ENCODE results near the gene MIPOL1.
A peak's percentile ranks its signal among the peaks of the same experiment; 100 is the strongest.
"Not testable (repeated sequence)": the region's sequence is repeated elsewhere in the genome, so short reads cannot be mapped to it uniquely, and the experiment has no call there.

Gene MIPOL1

DNA sequence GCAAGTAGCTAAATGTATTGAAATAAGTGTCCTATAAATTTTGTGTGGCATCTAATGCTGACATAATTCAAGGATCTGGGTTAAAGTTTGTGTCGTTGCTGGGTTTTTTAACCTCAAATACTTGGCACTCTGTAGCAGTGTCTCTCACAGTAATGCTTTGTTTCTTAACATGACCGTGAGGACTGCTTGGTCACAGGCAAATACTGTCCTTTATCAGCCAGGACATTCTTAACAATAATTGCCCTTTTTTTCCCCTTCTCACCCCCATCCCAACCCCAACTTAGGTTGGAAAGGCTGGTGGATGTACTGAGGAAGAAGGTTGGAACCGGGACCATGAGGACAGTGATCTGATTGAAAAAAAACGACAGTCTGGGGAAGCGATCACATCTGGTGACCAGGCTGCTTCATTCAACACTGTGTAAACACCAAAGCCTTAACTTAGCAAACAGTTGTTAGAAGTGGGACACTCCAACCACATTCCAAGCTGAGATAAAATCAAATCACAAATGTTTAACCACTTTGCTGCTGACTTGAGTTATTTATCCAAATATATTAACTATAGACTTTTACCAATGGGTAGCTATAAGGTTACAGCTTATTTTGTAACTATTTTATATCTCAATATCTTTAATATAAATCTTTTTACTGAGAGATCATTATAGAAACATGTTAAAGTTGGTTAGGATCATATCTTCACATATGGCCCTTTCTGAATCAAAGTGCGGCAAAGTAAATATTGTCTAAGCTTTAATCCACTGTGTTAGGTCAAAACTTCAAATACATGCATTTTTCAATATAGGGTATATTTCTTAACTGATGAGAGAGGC lies 349.1 kb downstream of the MIPOL1 start:
- DNase-seq (ENCODE audit: low read depth): no peak

DNA sequence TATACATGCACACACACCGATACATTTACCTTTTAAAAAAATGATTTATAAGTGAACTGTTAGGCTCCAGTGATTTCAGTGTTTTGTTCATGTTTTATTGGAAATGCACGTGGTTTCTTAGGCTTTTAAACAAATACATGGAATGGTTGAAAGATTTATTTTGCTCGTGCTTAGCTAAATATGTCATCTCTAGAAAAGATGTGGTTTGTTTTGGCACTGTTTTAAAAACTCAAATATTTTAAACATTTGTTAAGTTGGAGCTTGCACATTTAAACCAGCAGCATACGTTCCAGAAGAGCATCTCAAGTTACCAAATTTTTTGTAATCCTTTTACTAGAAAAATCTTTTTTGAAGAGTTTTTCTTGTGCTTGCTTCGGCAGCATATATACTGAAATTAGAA lies 352.8 kb downstream of the MIPOL1 start:
- peak; percentile 2 for DNase-seq (ENCODE audit: low read depth)

DNA sequence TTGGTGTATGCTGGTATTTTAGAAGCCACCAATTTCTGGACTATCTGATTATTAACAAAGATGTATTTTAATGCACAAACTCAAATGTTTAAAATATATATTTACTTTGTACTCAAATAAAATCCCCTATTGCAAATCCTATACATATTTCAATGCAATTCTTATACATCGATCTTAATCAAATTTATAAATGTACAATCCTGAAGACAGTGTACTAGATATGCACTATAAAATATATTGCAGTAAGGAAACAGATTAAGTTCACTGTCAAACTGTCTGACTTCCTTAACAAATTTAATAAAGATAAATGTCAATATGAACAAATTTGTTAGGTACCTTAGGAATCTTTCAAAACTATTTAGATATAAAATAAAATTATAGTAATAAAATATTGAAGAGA lies 353.4 kb downstream of the MIPOL1 start:
- no peak for DNase-seq (ENCODE audit: low read depth)

DNA sequence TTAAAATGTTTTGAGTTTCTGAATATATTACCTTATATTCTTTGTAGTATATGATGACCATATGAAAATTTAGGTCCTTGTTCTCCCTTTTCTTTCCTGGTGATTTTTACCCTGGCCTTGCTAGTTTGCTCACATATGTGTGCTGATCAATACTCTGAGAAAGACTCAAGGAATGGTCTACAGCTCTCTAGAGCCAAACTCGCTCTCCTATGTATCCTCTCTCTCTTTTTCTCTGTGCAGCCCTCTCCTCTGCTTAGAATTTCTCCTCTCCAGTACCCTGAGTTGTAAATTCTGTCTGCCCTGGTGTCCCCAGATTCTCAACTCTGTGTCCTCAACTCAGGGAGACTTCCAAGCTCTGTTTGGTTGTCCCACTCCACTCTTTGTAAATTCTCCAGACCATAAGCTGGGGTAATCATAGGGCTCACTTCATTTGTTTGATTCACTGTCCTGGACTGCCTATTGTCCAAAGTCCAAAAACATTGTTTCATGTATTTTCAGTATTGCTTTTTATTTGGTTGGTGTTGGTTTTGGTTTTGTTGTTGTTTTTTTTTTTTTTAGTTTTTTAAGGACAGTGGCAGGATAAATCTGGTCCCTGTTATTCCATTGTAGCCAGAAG lies 356.3 kb downstream of the MIPOL1 start:
- no peak for DNase-seq (ENCODE audit: low read depth)

DNA sequence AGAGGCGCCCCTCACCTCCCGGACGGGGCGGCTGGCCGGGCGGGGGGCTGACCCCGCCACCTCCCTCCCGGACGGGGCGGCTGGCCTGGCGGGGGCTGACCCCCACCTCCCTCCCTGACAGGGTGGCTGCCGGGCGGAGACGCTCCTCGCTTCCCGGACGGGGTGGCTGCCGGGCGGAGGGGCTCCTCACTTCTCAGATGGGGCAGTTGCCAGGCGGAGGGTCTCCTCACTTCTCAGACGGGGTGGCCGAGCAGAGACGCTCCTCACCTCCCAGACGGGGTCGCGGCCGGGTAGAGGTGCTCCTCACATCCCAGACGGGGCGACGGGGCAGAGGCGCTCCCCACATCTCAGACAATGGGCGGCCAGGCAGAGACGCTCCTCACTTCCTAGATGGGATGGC lies 357.9 kb downstream of the MIPOL1 start:
- DNase-seq (ENCODE audit: low read depth): not testable (repeated sequence)

DNA sequence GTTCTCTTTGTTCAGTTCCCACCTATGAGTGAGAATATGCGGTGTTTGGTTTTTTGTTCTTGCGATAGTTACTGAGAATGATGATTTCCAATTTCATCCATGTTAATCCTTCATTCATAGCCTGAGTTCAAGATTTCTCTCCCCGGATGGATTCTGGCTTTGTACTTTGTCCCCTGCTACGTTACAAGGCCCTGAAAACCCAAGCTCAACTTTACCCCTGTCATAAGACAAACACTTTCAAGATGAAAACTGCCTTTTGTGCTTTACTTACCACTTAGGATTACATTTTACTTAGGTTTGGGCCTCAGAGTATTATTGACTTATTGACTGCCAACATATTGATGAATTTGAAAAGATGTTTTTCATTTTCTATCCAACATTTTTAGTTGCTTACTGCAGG lies 361.0 kb downstream of the MIPOL1 start:
- no peak for DNase-seq (ENCODE audit: low read depth)

DNA sequence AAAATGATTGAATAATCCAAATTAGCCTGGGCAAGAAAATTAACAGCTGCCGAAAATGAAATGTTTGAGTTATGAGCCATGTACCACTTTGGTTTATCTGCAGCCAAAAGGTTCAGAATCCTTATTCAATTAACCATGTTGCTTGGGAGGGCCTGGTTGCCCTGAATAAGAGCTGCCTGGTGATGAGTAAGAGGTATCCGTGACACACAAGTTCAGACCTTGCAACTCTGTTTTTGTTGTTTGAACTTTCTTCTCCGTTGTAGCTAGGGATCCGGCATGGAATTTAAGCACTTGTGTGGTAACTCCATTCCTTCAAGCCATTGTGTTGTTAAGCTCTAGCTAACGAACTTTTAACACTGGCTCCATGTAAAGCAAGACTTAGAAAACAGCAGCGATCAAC lies 361.6 kb downstream of the MIPOL1 start:
- DNase-seq (ENCODE audit: low read depth): peak; percentile 8

DNA sequence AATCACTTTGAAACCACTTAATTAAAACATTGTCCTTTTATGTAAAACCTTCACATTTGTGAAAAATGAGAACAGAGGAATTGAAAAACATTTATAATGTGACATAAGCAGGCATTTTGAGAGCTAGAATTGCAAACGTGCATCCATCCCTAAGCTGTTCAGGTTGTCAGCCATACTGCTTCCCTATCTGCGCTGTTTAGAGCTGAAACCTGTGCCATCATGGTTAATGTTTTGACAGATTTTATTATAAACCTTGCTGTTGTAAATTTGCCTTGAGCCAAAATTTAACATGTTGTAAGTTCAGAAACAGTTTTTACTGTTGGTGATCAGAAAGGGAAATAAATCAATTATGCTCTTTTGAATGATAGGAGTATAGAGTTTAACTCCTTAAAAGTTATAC lies 365.5 kb downstream of the MIPOL1 start:
- DNase-seq (ENCODE audit: low read depth): no peak

DNA sequence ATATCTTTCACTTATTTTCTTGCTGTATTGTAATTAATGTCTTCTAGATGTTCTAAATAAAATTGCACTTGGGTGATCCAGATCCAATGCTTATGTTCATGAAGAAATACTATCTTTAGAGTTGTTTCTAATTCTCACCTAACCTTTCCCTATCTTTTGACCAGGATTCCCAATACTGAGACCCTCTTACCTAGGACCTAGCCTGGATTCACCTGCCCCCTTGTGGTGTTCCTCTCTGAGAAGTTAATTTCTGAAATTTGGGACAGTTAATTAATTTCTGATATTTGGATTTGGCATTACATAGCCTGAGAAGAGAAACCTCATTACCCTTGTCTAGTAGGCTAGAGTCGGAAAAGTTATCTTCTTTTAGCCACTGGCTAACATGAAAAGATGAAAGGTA lies 367.8 kb downstream of the MIPOL1 start:
- DNase-seq (ENCODE audit: low read depth): no peak

DNA sequence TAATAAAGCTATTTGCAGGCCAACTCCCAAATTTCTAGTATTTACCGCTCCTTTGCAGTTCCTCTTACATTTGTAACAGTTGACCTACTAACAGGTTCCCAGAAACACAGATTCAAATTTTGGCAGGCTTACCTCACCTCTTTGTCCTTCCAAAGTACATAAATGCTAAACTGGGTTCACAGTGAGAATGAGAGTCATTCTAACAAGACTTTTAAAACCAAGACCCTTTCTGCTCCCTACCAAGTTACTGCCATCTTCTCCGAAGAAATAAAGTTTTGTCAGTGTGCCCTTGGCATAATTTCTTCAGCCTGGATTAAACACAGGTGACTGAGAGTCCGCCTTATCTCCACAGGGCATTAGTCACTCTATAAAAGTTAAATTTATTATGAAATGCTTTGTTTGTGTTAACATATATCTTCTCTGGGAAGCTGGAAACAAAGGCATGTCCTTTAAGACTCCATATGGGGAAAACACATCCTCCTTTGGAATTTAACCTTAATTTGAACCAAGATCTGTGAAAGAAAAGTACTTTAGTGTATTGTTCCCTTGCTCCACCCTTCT lies 369.2 kb downstream of the MIPOL1 start:
- DNase-seq (ENCODE audit: low read depth): peak; percentile 34

DNA sequence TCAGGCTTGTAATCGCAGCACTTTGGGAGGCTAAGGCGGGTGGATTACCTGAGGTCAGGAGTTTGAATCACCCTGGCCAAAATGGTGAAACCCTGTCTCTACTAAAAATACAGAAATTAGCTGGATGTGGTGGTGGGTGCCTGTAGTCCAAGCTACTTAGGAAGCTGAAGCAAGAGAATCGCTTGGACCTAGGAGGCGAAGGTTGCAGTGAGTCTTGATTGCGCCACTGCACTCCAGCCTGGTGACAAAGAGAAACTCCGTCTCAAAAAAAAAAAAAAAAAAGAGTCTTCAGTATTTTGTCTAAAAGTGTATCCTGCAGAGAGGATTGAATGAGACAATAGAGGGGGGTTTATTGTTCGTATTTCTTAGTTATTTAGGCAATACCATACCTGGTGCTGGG lies 372.0 kb downstream of the MIPOL1 start:
- DNase-seq (ENCODE audit: low read depth): no peak

DNA sequence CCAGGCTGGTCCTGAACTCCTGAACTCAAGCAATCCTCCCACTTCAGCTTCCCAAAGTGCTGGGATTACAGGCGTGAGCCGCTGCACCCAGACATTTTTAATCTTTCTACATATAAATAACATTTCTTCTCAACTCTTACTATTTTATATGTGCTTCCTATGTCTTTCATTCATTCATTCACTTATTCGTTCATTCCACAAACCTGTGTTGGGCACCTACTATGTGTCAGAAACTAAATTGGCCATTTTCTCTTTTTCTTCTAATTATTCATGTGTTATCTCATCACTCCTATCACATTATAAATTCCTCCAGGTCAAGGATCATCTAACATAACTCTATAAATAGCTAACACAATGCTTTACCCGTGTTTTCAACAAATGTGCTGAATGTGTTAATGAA lies 373.7 kb downstream of the MIPOL1 start:
- DNase-seq (ENCODE audit: low read depth): no peak

DNA sequence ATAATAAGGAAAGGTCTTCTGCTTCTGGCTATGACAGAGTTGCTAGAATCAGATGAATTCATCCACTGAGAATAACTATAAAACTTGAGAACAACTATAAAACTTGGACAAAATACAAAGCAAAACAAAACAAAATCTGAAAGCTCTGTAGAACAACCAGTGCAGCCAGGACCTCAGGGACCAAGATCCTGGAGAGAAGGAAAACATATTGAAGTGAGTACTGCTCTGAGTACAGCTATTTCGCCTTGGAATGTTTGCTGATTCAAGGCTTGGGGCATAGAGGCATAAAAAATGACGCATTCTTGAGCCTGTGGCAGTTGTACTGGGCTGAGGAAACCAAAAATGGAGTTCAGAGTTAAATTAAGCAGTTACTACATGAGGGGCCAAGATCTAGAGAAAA lies 375.6 kb downstream of the MIPOL1 start:
- no peak for DNase-seq (ENCODE audit: low read depth)

DNA sequence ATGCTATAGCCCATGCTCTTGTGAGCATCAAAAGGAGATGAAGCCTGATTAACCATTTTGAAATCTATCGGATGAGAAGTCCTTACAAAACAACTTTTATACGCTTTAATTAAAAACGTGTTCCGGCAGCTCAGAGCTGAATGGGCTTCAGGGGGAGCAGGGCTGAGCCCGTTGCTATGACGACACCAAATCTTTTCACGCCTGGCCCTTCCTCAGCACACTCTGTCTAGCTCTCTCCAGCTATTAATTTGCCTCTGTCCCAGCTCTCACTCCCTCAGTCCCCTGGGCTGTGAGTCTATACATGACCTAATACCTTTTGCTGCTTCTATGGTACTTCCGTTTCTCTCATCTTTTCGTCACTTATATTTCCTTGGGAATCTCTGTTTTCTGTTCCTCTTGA lies 381.5 kb downstream of the MIPOL1 start:
- DNase-seq (ENCODE audit: low read depth): no peak

DNA sequence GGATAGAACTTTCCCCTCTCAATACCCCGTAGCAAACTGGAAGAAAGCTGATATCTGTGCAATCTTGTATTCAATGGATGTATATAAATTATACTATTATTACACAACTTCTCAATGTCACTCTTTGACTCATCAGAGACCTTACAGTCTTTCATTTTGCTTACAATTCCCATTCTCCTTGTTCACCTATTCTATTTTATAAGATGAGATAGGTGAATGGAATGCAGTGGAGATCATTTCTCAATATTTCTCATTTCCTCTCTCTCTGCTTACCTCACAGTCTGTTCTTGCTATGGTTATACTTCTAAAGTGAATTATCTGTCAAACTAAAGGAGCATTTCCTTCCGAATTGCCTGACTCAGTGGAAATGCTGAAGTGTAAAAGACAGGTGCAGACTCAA lies 382.4 kb downstream of the MIPOL1 start:
- no peak for DNase-seq (ENCODE audit: low read depth)

DNA sequence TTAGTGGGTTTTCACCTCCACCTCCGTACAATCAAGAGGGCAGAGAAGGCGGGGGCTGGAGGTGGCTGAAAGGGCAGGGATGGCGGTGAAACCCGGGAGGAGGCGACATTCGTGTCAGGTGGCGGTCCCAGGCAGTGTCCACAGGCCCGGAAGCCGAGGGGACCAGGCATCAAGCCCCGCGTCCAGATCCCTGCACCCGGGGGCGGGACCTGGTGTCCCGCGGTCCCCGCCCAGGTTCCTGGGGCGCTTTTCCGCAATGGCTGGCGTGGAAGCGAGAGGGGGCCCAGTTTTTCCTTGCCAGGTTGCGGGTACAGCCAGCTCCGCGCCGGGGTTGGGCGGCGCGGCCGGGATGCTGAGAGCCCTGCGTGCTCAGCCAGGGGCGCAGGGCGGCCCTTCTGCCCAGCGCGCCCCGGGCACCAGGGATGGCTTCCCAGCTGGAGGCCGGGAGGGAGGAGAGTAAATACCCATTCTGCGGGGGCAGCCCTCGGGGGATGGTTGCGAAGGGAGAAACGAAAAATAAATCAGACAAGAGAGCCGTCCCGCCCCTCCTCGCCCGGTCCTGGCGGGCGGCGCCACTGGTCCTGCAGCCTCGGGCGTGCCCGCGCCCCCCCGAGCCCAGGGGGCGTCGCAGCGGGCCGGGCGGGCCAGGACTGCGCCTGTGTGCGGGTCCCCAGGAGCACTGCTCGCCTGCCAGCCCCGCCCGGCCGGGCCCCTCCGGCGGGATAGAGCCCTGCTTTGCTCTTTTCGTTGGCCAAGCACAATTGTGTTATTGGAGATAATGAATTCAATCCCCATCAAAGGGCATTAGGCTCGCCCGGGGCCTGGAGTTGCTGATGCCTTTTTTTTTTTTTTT lies 385.8 kb downstream of the MIPOL1 start:
- DNase-seq (ENCODE audit: low read depth): no peak

DNA sequence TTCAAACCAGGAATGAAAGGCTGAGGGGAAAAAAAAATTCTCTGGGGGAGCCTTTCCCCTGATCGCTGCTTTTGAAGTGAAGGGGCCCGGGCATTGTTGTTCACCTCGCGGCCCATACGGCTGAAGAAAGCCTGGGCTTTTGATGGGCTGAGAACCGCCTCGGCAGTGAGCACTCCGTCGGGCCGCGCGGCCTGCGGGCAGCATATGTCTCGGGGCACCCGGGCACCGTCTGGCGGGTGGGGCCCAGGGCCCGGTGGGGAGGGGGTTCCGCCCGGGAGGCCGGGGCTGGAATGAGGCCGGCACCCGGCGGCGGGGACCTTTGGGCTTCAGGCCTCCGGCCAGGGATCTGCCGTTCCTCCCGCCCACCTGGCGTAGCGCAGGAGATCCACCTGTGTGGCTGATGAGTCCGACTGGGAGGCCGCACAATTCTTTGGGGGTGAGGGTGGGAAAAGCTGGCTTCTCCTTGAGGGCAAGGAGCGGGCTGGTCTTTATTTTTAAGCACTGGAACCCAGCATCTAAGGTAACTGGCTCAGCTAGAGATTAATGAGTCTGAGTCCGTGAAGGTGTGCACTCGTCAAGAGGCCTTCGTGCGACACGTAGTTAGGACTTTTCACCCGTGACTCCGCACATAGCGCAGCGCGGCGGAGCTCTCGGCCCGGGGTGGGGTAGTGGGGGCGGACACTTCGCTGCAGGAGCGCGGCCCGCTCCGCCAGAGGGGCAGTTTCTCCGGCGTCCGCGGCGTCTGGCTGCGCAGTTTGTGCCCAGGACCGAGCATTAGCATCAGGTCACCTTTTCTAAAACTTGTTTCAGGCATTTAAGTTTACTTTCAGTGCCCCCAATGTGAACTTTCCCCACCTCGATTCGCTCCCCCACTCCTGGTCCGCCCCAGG lies 386.7 kb downstream of the MIPOL1 start:
- no peak for DNase-seq (ENCODE audit: low read depth)

DNA sequence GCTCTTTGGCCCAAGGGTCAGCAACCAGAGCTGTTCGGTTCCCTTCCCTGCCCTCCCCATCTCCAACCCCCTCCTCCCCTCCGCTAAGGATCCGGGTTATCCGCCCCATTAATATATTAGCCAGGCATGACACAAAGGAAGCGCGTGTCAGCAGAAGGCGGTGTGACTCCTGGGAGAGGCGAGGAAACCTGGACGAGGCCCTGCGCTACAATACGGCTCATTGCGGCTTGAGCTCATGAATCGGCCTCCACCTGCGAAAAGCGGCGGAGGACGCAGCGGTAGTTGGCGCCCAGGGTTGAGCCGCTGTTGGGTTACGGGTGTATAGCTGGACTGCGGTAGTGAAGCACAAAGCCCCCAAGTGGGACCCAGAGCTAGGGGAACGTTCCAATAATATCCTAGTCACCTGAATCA lies 387.4 kb downstream of the MIPOL1 start:
- no peak for DNase-seq (ENCODE audit: low read depth)

DNA sequence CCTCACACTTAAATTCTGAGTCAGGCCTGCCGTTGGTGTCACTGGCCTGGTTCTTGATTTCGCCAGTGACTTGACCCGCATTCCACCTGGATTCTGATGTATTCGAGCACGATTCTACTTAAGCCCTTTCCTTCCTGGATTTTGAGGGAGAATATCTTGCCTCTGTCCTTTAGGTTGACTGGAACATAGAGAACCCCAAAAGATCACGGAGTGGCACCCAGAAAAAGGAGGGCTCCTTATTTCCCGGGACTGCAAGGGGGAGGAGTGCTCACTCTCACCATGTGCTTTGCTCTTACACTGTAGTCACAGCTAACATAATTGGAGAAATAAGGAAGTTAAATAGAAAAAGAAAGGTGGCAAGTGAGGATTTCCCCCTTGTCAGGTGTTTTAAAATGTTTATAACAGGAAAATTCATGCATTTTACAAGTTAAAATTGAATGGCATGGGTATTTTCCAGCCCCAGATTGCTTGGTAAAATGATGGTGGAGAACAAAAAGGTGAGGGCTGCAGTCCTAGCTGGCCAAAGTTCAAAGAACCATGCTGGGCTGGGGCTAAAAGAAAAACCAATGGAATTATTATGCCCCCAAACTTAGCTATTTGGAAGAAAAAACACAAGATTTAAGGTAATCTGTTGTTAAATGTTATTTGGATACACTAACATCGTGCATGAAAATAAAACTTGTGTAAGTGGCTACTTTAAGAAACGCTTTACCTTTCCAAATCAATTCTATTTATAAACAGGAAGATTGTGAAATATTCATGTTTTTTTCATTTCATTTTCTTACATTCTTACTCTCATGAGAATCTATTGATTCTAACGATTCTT lies 388.4 kb downstream of the MIPOL1 start:
- DNase-seq (ENCODE audit: low read depth): no peak

DNA sequence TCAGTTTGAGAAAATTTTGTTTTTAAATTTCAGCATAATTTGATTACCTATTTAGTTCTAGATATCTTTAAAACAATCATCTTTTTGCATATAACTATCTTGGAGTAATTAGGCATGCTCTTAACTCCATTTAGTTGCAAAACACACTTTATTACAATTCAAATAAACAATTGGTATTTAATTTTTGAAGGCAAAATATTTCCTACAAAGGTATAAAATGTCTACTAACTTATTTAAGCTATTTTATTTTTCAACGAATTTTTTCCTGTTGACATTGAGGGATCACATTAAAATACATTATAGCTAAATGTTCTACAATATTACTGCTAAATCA lies 389.0 kb downstream of the MIPOL1 start:
- DNase-seq (ENCODE audit: low read depth): no peak
